ENCODE results near the gene EXOC4. TPM values are rescaled to one million over a fixed set of nuclear protein-coding genes. Genes with fewer than 3 reads are reported as not detected.

EXOC4 gene
- total and polyA plus RNA-seq, 2 of the 8 experiments (the other 6 are each of a cell fraction or from before 2014, with no cell fraction given), result 27.0 to 67.3 TPM

- H3K9me3 ChIP-seq (ENCODE audit: insufficient read depth in 2 of 2, low read depth in 1 of 2, low read length in 1 of 2), result no peaks in the 10 kb centered on the region
- H2AK5ac ChIP-seq (ENCODE audit: low read depth, low read length), result no peak overlapping the region
- H3K23ac ChIP-seq (ENCODE audit: insufficient read length), result no peak overlapping the region
- H3K4me2 ChIP-seq (ENCODE audit: insufficient read depth in 1 of 2, low read depth in 2 of 2, low read length in 2 of 2), result no peak overlapping the region
- H3K79me2 ChIP-seq (ENCODE audit: control insufficient read depth in 1 of 2, insufficient read depth in 2 of 2, low read length in 2 of 2), result no peaks in the 10 kb centered on the region
- H3K4ac ChIP-seq (replicated peaks; ENCODE audit: insufficient read length, low read depth, low read length), result no peak overlapping the region
- peaks cover 0 to 2% (median 1%) of the 10 kb centered on the region in 4 experiments; a peak in 2 of 7 replicates for H3K4me1 ChIP-seq (replicated peaks in 1 of 4; ENCODE audit: control insufficient read depth in 3 of 4, insufficient read depth in 4 of 4, low read length in 3 of 4)
- no peak overlapping the region for H2BK20ac ChIP-seq (ENCODE audit: low read length)
- no peaks in the 10 kb centered on the region for H4K20me1 ChIP-seq (replicated peaks in 1 of 2; ENCODE audit: control insufficient read depth in 1 of 2, insufficient read depth in 2 of 2, low read length in 2 of 2)
- ChIA-PET POLR2A (ENCODE audit: partially characterized antibody) (interaction anchor here (0.6 kb wide), 1 partner anchor 29 kb away, joined by 3 read pairs; no protein-coding TSS in a partner anchor), CTCF (ENCODE audit: partially characterized antibody) (interaction anchor here (1.1 to 1.9 kb wide), 2 partner anchors 21 to 163 kb away, joined by 3 to 5 read pairs; no protein-coding TSS in a partner anchor)
- no peaks in the 10 kb centered on the region for H3K79me1 ChIP-seq (ENCODE audit: low read depth, low read length)
- no peaks in the 10 kb centered on the region; the same call in 1 of the 2 replicates for H3K23me2 ChIP-seq (ENCODE audit: low read depth, low read length)
- no peak overlapping the region for H2BK15ac ChIP-seq (ENCODE audit: low read length)
- no peaks in the 10 kb centered on the region for H3K27me3 ChIP-seq (replicated peaks in 1 of 4; ENCODE audit: control insufficient read depth in 3 of 4, extremely low read depth in 1 of 4, insufficient read depth in 3 of 4, low read length in 3 of 4)
- H3K9ac ChIP-seq (replicated peaks in 1 of 4; ENCODE audit: extremely low read depth in 1 of 4, low read depth in 3 of 4, low read length in 3 of 4), result no peak overlapping the region
- H2BK12ac ChIP-seq (ENCODE audit: low read depth, low read length), result no peak overlapping the region
- no peak overlapping the region for H2BK5ac ChIP-seq (ENCODE audit: low read depth, low read length)
- no peak overlapping the region for H3K18ac ChIP-seq (ENCODE audit: extremely low read depth, low read length)
- H3K36me3 ChIP-seq (ENCODE audit: control insufficient read depth in 2 of 4, insufficient read depth in 4 of 4, low read length in 3 of 4), result no peaks in the 10 kb centered on the region
- no peak overlapping the region for H3K4me3 ChIP-seq (ENCODE audit: extremely low read depth in 1 of 4, insufficient read depth in 2 of 4, low read depth in 3 of 4, low read length in 4 of 4)
- WGBS, 2 experiments (ENCODE audit: extremely low coverage in 1 of 2, insufficient coverage in 1 of 2, insufficient read length in 1 of 2, insufficient replicate concordance in 2 of 2, low coverage in 1 of 2, low lambda C conversion rate in 2 of 2, missing lambda C conversion rate in 1 of 2), result 95% methylated on average over 4 of the region's 4 CpGs; no CpG with 5 or more reads in 1 of the 2 experiments
- H4K91ac ChIP-seq (replicated peaks; ENCODE audit: insufficient read length, low read length), result no peak overlapping the region
- DNase-seq (ENCODE audit: low read depth in 1 of 2, low spot score in 2 of 2) (no peak), FAIRE-seq (no peak)
- no peak overlapping the region for H3K14ac ChIP-seq (ENCODE audit: insufficient read length)
- H3K56ac ChIP-seq (replicated peaks; ENCODE audit: insufficient read length, low read depth, low read length), result no peak overlapping the region
- no peak overlapping the region for H2BK120ac ChIP-seq (replicated peaks; ENCODE audit: low read depth, low read length)
- no peak overlapping the region for H2AFZ ChIP-seq (ENCODE audit: low read length)
- no peak overlapping the region for H4K5ac ChIP-seq (ENCODE audit: insufficient read length, low read depth, low read length)
- no peak overlapping the region for H3K27ac ChIP-seq (ENCODE audit: low read depth, low read length)
- H4K8ac ChIP-seq (ENCODE audit: extremely low read depth, insufficient read depth, low read length), result no peak overlapping the region
- TF ChIP-seq USF2 (IDR thresholded peaks at IDR 0.05; ENCODE audit: low read length) (no peak), CTCF (IDR thresholded peaks at IDR 0.05; ENCODE audit: control extremely low read depth in 1 of 3, insufficient read depth in 1 of 3, low read depth in 1 of 3, low read length in 3 of 3) (no peak), SP2 (IDR thresholded peaks at IDR 0.05; ENCODE audit: low read length) (no peak), KDM1A (IDR thresholded peaks at IDR 0.05; ENCODE audit: borderline replicate concordance, low read length) (no peak), RBBP5 (IDR thresholded peaks at IDR 0.05; ENCODE audit: borderline replicate concordance, low read depth, low read length) (no peak), CREB1 (IDR thresholded peaks at IDR 0.05) (no peak), FOSL1 (IDR thresholded peaks at IDR 0.05; ENCODE audit: insufficient read depth, low read depth, low read length) (no peak), SAP30 (IDR thresholded peaks at IDR 0.05; ENCODE audit: insufficient read depth, insufficient replicate concordance, low read length) (no peak), EP300 (IDR thresholded peaks at IDR 0.05; ENCODE audit: borderline replicate concordance in 1 of 2, low read depth in 2 of 2, low read length in 2 of 2) (no peak), CBX5 (IDR thresholded peaks at IDR 0.05; ENCODE audit: low read depth, low read length) (no peak)
These were observed 437.9 kb downstream of the EXOC4 start for GRCh38 chr7:133690740-133691139.
